HEK293 (cell line): ENCODE measurements around the gene LARP6.

Source experiments
- KLF10 ChIP-seq: fragments of 450-650 bp; IDR thresholded peaks from 2 replicates; pipeline ENCODE4 v1.5.1; 2018; ENCODE audit warnings: missing biosample characterization, mild to moderate bottlenecking, missing genetic modification characterization
- ZNF670 ChIP-seq: fragments of 450-650 bp; formaldehyde crosslinking; IDR thresholded peaks from 2 replicates; pipeline ENCODE4 v1.5.1; 2016; ENCODE audit warnings: missing biosample characterization, missing genetic modification characterization, low read depth
- TF ChIP-seq, protein P1 (sequence below): fragments of 450-650 bp; IDR thresholded peaks from 2 replicates; pipeline ENCODE4 v1.5.1; 2018; ENCODE audit warnings: missing biosample characterization, mild to moderate bottlenecking, missing genetic modification characterization
- TF ChIP-seq, protein P2 (sequence below): fragments of 450-650 bp; formaldehyde crosslinking; IDR thresholded peaks from 2 replicates; pipeline ENCODE4 v1.5.1; 2016; ENCODE audit warnings: missing biosample characterization, missing genetic modification characterization
- TF ChIP-seq, protein P3 (sequence below): fragments of 450-650 bp; formaldehyde crosslinking; IDR thresholded peaks from 2 replicates; pipeline ENCODE4 v1.5.1; 2016; ENCODE audit warnings: missing biosample characterization, missing genetic modification characterization

DNA sequence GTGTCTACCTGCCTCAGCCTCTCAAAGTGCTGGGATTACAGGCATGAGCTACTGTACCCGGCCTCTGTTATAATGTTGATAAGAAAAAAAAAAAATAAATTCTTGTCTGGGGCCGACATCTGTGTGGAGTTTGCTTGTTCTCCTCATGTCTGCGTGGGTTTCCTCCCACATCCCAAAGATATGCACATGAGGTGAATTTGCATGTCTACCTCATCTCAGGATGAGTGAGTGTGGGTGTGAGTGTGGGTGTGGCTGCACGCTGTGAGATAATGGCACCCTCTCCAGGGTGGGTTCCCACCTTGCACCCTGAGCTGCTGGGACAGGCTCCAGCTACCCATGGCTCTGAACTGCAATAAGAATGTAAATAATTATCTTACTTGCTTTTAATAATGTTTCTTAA lies 64.7 kb downstream of the LARP6 start:
- TF ChIP-seq, protein P1, sequence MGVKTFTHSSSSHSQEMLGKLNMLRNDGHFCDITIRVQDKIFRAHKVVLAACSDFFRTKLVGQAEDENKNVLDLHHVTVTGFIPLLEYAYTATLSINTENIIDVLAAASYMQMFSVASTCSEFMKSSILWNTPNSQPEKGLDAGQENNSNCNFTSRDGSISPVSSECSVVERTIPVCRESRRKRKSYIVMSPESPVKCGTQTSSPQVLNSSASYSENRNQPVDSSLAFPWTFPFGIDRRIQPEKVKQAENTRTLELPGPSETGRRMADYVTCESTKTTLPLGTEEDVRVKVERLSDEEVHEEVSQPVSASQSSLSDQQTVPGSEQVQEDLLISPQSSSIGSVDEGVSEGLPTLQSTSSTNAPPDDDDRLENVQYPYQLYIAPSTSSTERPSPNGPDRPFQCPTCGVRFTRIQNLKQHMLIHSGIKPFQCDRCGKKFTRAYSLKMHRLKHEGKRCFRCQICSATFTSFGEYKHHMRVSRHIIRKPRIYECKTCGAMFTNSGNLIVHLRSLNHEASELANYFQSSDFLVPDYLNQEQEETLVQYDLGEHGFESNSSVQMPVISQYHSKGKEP (tag by site-specific recombination) = no peak
- no peak for TF ChIP-seq ZNF670
- peak; percentile 76 for TF ChIP-seq KLF10 (tag by site-specific recombination)
- TF ChIP-seq, protein P2, sequence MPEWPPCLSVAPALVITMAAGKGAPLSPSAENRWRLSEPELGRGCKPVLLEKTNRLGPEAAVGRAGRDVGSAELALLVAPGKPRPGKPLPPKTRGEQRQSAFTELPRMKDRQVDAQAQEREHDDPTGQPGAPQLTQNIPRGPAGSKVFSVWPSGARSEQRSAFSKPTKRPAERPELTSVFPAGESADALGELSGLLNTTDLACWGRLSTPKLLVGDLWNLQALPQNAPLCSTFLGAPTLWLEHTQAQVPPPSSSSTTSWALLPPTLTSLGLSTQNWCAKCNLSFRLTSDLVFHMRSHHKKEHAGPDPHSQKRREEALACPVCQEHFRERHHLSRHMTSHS (tag by site-specific recombination) = no peak
- TF ChIP-seq, protein P3, sequence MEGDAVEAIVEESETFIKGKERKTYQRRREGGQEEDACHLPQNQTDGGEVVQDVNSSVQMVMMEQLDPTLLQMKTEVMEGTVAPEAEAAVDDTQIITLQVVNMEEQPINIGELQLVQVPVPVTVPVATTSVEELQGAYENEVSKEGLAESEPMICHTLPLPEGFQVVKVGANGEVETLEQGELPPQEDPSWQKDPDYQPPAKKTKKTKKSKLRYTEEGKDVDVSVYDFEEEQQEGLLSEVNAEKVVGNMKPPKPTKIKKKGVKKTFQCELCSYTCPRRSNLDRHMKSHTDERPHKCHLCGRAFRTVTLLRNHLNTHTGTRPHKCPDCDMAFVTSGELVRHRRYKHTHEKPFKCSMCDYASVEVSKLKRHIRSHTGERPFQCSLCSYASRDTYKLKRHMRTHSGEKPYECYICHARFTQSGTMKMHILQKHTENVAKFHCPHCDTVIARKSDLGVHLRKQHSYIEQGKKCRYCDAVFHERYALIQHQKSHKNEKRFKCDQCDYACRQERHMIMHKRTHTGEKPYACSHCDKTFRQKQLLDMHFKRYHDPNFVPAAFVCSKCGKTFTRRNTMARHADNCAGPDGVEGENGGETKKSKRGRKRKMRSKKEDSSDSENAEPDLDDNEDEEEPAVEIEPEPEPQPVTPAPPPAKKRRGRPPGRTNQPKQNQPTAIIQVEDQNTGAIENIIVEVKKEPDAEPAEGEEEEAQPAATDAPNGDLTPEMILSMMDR = peak; percentile 23; the same call in 1 of the 2 replicates
